Occipital lobe (tissue), 2 donors: ENCODE measurements around the gene FBXW7. TPM values are rescaled to one million over a fixed set of nuclear protein-coding genes. Genes with fewer than 3 reads are reported as not detected.
"Not testable (repeated sequence)": the region's sequence is repeated elsewhere in the genome, so short reads cannot be mapped to it uniquely, and the experiment has no call there.

Experiments
- DNase-seq: peaks from one replicate; lab custom pipeline; 2025; lab: John Stamatoyannopoulos, UW
- total RNA-seq: library from RNA; depleted of rRNA; stranded (reverse); fragments of >200 nt; gene quantifications from one replicate; pipeline ENCODE4 v1.2.3, GENCODE V29; 2014

Gene FBXW7
- total RNA-seq, 1 donor from 2014 or later: 285 TPM

DNA sequence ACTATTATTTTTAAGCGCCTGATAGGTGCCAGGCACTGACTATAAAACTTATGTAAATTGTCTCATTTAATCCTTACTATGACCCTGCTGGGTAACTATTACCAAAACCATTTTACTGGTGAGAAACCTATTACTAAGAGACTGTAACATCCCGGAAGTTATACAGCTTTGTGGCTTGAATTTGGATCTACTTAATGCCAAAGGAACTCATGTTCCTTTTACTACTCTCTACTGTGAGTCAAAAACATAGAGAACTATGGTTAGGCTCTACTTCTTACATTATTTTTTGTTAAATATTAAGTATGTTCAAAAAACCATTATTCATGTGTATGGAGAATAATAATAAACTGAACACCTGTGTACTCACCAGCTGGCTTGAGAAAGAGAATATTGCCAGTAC lies 14.8 kb upstream of the FBXW7 start:
- not testable (repeated sequence) for DNase-seq

DNA sequence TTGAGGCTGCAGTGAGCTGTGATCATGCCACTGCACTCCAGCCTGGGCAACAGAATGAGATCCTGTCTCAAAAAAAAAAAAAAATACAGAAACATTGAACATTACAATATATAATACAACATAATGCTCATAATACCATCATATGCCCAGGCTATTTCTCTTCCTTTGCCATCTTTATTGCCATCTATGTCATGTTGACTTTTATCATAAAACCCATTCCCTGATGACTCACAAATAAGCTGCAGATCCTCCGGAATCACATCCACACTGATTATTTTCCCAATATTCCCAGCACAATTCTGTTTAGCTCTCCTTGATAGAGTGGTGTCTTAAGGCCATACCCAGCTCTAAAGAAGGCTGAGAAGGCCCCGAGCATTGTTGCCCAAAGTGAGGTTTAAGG lies 9.2 kb upstream of the FBXW7 start:
- no peak for DNase-seq

DNA sequence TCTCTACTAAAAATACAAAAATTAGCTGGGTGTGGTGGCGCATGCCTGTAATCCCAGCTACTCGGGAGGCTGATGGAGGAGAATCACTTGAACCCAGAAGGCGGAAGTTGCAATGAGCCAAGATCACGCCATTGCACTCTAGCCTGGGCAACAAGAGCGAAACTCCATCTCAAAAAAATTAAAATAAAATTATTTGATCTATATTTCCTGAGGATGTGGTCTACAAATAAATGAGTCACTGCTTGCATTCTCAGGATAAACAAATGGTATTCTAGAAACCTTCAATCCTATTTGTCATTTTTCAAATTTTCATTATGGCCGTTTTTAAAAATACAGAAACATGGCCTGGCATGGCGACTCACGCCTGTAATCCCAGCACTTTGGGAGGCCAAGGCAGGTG lies 8.6 kb upstream of the FBXW7 start:
- DNase-seq: not testable (repeated sequence)

DNA sequence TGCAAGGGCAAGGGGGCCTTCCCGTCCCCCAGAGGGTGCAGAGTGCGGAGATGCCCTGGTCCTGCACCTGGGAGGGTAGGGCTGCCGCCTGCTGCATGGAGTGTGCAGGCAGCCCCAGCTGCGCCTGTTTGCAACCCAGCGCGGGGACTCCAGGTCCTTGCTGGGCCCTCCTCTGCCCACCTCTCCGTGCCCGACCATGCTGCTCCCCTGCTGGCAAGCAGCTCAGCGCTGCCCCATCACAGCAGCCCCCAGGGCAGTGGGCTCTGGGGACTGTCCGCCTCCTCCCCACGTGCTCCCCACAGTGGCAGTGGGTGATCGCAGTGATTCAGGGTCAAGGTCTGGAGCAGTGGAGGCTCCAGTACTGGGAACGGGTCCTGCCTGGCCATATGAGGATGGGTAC lies 5.0 kb upstream of the FBXW7 start:
- DNase-seq: no peak

DNA sequence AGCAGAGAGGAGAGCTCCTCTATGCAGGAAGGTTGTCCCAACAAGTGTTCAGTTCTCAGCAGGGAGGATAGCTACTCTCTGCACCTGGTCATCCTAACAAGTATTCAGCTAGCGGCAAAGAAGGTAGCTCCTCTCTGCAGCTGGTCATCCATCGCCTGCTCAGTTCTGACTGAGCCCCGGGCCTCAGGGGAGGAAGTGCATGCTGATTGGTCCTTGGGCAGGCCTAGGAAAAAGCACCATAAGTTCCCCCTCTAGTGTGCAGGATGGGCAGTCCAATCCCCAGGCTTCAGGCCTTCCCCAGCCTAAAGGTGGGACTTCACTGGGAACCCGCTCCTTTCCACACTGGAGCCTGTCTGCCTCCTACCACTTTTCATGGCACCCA lies 4.4 kb upstream of the FBXW7 start:
- DNase-seq: no peak

DNA sequence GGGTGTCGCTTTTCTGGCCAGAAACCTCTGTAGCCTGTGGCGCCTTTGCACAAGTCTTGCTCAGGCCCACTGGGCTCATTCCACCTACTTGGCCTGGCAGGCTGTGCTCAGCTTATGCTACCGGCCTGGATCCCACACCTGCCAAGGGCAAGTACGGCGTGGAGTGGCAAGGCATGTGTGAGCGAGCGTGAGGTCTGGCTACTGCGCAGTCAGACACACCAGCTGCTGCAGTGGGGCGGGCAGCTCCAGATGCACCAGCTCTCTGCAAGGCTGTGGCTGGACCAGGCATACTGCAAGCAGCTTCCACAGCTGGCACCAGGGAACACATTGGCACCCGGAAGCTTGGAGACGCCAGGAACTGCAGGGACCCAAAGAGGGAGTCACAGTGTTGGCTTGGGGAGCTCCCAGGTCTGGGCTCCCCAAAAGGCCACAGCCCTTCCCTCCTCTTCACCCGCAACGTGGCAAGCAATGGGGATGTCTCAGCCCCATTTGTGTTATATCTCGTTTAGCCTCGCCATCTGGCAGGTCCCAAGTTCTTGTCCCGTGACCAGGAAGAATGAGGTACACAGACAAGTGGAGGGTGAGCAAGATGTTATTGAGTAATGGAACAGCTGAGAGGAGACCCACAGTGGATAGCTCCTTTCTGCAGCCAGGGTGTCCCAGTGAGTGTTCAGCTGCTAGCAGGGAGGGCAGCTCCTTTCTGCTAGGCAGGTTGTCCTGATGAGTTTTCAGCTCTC lies 3.8 kb upstream of the FBXW7 start:
- no peak for DNase-seq

DNA sequence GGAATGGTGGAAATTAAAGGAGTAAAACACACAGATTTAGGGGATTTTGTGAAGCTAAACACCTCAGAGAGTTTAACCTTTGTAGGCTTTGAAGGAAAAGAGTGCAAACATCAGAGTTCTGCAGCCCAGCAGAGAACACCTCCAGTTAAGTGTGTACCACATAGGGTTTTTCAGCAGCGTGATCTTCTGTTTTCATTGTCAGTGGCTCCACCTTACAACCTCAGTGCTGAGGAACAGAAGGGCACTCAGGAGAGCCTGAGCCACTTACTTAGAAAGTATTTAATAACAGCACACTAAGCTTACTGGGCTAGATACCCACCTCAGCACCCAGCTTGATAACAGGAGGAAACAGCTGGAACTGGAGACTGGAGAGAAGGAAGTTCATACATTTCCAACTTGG lies 2.0 kb upstream of the FBXW7 start:
- no peak for DNase-seq

DNA sequence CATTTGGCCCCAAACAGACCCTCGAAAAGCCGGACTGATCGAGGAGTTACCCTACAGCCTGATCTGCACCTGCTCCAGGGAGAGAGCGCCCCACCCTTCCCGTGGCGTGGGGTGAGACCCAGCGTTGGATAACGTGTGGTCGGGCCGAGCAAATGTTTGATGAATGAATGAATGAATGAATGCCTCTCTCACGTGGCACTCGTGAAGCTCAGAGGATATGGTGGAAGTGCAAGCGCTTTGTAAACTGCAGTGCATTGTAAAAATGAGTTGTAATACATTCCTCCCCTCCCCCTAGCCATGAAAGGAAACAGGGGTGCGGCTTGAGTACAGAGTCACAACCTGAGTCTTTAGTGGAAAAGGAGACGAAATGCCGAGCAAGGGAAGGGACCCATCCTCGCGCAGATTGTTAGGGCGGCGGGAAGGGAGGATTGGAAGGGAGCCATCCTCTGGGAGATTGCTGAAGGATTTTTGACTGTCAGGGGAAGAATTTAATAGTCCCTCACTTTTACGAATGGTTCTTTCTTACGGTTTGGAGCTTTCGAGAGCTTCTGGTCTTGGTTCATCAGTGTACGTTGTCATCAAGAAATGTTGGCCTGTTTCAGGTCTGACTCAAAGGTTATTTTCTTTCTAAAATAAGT lies 772 bp upstream of the FBXW7 start:
- no peak for DNase-seq

DNA sequence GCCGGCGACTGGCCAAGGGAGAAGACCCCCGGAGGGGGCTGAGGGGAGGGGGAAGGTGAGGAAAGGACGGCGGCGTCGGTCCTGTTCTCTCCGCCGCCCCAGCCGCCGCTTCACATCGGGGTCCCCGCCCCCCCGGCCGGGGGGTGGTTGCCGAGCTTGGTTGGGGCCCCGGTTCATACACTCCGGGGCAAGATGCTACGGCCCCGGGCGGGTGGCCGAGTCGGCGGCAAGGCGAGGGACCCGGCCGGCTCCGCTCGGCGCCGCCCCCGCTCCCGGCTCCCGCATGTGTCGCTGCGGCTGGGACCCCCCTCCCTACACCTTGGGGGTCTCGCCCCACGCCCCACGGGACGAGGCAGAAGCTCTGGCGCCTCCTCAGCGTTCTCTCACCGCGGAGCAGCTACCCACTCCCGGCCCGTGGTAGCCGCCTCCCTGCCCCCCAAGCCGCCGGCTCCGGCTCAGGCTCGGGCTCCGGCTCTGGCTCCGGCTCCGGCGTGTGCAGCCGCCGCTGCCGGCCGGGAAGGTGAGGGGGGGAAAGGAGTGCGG lies 461 bp downstream of the FBXW7 start:
- DNase-seq: no peak

DNA sequence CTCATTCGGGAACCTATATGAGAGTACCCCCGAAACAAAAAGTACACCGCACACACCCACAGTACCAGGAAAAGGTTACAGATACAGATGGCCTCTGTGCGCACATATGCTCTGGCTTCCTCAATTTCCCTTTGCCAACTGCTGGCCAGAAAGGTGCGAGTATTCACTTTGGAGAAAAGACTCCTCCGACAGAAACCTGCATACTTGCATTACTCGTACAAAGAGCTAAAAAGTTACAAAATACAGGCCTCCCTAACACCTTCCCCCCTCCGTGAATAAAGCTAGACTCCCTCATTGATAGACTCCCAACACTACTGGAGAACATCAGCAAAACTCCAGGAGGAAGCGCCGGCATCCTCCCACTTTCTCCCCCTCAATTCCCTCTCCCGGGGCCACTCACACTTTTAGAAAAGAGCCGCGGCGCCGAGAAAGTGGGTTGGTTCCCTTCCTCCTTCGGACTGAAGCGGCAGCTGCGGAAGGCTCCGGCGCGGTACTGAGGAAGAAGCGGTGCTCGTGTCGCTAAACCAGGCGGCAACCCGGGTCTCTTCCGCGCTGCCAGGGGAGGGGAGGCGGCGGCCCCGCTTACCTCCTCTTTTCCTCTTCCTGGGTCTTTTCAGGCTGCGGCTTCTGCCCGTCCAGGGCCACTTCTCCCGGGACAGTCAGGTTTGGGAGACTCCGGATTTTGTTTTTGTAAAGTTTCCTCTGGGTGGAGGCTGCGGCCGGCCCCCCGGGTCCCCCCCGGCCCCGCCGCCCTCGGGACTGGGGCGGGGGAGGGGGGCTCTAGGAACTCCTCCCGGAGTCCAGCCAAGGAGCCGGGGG lies 1.1 kb downstream of the FBXW7 start:
- no peak for DNase-seq

DNA sequence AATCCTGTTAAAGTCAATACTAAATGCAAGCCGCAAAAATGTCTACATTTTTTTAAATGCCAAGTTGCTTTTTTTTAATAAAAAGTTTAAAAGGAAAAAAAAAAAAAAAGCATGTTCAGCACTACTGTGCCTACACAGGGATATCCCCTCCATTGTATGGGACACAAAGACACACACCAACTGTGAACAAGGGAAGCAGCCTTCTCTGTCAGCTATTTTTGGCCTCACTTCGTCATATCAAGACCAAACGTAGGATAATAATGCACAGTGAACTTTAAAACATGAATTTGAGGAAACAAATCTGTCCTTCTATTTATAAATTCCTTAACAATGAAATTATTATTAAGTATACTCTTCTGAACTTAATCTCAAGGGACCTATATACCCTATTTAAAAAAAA lies 4.4 kb downstream of the FBXW7 start:
- no peak for DNase-seq

DNA sequence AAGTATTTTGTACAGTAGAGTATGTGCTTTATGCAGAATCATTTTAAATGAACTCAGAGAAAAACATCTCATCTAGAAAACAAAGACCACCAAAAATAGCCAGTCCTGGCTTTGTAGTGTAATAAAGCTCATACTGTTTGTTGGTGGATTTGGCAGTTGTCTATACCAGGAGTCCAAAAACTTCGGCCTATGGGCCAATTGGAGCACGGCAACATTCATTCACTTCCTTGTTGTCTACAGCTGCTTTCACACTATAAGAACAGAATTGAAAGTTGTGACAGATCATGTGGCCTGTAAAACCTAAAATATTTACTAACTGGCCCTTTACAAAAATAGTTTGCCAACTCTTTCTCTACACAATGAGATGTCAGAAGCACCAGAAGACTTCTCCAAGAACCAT lies 5.3 kb downstream of the FBXW7 start:
- no peak for DNase-seq

DNA sequence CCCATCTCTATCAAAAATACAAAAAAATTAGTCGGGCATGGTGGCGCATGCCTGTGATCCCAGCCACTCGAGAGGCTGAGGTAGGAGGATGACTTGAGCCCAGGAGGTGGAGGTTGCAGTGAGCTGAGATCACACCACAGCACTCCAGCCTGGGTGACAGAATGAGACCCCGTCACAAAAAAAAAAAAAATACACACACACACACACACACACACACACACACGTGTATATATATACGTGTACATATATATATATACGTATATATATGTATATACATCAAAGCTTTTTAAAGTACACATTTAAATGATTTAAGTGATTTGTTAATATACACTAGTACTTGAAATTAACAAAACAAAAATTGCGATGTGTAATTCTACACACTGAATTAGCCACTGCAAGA lies 6.0 kb downstream of the FBXW7 start:
- no peak for DNase-seq

DNA sequence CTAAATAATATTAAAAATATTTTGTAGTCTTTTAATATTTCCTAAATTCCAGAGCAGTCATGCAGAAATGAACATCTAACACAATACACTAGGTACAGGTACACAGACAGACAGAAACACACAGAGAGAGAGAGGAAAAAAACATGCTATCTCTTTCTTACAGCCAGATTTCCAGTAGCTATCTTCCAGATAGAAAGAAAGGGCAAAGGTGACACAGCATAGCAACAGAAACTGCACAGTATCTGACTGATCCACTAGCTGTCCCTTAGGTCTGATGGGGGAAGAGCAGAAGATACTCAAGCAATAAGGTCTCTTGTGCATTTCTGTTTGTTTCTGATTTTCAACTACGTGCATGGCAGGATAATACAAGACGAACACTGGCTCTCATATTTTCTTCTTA lies 7.8 kb downstream of the FBXW7 start:
- no peak for DNase-seq

DNA sequence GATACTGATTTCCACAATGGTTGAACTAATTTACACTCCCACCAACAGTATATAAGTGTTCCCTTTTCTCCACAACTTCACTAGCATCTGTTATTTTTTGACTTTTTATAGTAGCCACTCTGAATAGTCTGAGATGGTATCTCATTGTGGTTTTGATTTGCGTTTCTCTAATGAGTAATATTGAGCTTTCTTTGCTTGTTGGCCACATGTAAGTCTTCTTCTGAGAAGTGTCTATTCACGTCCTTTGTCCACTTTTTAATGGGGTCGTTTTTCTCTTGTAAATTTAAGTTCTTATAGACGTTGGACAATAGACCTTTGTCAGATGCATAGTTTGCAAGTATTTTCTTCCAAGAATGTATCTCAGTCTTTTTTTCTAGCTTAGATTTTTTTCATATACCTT lies 10.0 kb downstream of the FBXW7 start:
- no peak for DNase-seq

DNA sequence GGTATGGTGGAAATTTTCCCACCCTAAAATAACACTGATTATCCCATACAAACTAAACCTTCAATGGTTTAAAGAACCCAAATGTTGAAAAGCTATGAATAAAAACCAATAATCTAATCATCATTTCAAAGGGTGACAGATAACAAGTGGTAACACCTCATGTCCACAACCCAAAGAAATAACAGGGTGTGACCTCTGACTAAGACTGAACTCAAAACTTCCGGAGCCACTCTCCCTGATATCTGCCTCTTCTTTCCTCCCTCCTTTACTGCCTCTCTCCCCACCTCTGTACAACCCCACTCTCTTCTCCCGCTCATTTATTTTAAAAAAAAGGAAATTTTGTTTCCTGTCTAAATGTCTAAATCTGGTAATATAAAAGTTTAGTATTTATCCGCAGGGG lies 11.5 kb downstream of the FBXW7 start:
- no peak for DNase-seq

DNA sequence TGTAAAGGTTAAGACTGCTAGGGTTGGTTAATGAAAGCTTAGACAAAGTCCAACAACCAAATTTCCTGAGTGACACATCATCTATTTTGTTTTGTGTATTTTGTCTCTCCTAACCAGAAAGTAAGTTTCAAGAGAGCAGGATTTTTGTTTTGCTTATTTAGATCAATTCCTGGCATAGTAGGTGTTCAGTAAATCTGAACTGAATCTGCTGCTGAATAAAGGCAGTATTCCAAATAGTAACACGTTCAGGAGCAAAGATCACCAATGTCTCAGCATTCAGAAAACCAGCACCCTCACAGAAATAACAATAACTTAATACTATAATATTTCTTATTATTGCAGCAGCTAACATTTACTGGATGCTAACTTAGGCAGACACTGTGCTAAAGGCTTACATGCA lies 12.2 kb downstream of the FBXW7 start:
- DNase-seq: no peak

DNA sequence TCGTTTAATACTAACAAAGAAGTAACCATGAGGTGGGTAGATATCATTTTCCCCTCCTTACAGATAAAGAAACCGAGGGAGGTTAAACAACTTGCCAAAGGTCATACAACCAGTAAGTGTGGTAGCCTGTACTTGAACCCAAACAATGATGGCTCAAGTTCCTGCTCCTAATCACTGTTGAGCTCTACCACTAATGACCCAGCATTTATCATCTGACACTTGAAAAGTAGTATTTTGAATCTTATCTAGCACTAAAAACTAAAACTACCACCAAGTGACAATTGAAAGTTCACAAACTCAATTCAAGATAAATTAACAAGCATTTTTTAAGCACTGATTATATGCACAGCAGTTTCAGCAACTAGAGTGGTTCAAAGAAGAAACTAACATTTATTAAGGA lies 13.1 kb downstream of the FBXW7 start:
- DNase-seq: no peak

DNA sequence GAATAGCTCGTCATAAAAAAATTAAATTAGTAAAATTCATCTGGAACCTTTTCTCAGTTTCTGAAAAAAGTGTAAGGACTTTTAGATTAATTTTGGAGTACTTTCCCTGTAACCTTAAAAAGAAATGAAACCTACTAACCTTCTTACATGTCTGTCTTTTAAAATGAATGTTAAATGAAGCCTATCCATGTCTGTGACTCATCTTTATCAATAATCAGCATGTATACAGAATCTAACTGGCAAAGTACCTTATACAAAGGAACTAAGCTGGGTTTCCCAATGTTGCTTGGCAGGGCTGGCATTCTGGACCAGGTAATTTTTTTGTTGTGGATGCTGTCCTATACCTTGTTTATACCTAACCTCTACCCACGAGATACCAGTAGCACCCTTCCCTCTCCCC lies 13.6 kb downstream of the FBXW7 start:
- DNase-seq: no peak

DNA sequence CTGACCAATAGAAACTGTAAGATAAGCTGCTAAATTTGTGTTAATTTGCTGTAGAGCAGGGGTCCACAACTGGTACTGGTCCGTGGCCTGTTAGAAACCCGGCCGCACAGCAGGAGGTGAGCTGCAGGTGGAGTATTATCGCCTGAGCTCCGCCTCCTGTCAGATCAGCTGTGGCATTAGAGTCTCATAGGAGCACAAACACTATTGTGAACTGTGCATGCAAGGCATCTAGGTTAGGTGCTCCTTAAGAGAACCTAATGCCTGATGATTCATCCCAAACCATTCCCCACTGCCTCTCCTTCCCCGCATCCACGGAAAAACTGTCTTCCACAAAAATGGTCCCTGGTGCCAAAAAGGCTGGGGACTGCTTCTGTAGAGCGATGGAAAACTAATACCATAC lies 19.7 kb downstream of the FBXW7 start:
- DNase-seq: no peak

DNA sequence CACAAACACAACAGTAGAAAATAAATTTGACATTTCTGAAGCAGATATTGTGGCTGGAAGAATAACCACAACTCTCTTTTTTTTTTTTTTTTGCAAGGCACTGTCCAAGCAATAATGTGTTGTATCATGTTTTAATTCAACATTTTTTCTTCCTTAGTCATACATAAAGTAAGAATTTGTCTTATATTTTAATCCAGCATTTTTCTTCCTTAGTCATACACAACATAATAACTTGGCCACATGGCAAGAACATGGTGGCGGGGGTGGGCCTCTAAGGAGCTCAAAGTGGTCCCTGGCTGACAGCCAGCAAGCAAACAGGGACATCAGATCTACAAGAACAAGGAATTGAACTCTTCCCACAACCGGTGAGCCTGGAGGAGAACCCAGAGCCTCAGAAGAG lies 20.2 kb downstream of the FBXW7 start:
- DNase-seq: no peak

DNA sequence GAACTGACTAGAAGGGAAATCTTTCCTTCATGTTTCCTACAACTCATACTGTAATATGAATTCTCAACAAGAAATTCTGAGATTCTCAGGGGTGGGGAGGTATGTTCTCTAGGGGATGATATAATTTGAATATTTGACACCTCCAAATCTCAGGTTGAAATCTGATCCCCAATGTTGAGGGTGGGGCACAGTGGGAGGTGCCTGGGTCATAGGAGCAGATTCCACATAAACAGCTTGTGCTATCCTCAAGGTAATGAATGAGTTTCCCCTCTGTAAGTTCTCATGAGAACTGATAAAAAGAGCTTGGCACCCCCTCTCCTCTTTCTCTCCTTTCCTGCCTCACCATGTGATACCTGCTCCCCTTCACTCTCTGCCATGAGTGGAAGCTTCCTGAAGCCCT lies 21.5 kb downstream of the FBXW7 start:
- no peak for DNase-seq
